ENCODE results near the gene TTC22. TPM values are rescaled to one million over a fixed set of nuclear protein-coding genes. Genes with fewer than 3 reads are reported as not detected.
A peak's percentile ranks its signal among the peaks of the same experiment; 100 is the strongest.

The TTC22 gene
- total RNA-seq, 1 donor from 2014 or later = not detected

DNA sequence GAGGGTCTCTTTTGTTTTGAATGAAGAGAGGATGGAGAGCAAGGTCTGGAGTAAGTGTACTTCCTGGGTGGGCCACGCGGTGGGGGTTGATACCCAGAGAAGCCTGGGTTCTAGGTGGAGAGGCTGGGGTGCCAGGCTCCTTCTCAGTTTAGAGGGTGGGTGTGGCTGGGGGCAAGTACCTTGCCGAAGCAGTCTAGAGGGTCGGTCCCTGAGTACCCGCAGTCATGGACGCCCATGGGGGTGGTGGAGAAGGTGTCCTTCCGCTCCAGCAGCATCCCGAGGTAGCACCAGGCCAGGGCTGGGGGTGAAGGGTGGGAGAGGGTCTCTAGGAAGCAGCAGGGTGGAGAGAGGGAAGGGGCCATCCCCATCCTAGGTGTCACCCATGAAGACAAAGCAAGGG lies 14.3 kb downstream of the TTC22 start:
- H3K4me3 ChIP-seq = no peak overlapping the region
- H3K27me3 Mint-ChIP-seq (ENCODE audit: insufficient read depth, low read depth) = peaks cover 28% of the 10 kb centered on the region
- no peaks in the 10 kb centered on the region for H3K9me3 ChIP-seq (ENCODE audit: low read depth)
- peaks cover 15% of the 10 kb centered on the region for H3K4me1 Mint-ChIP-seq
- no peaks in the 10 kb centered on the region for H3K36me3 Mint-ChIP-seq
- no peak for DNase-seq (ENCODE audit: low spot score)
- peaks cover 16% of the 10 kb centered on the region for H3K27me3 ChIP-seq
- H3K79me2 ChIP-seq (ENCODE audit: low read depth) = no peaks in the 10 kb centered on the region
- H3K4me1 ChIP-seq = no peaks in the 10 kb centered on the region
- H3K4me3 Mint-ChIP-seq = peak overlapping the region; percentile 9
- H3K9ac ChIP-seq = no peak overlapping the region
- TF ChIP-seq, protein P1, sequence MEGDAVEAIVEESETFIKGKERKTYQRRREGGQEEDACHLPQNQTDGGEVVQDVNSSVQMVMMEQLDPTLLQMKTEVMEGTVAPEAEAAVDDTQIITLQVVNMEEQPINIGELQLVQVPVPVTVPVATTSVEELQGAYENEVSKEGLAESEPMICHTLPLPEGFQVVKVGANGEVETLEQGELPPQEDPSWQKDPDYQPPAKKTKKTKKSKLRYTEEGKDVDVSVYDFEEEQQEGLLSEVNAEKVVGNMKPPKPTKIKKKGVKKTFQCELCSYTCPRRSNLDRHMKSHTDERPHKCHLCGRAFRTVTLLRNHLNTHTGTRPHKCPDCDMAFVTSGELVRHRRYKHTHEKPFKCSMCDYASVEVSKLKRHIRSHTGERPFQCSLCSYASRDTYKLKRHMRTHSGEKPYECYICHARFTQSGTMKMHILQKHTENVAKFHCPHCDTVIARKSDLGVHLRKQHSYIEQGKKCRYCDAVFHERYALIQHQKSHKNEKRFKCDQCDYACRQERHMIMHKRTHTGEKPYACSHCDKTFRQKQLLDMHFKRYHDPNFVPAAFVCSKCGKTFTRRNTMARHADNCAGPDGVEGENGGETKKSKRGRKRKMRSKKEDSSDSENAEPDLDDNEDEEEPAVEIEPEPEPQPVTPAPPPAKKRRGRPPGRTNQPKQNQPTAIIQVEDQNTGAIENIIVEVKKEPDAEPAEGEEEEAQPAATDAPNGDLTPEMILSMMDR (IDR thresholded peaks at IDR 0.05) = no peak
- TF ChIP-seq EZH2phosphoT487 (IDR thresholded peaks at IDR 0.05) (no peak), EZH2 (IDR thresholded peaks at IDR 0.05) (no peak)
- no peaks in the 10 kb centered on the region for H3K9me3 Mint-ChIP-seq
- H3K36me3 ChIP-seq = no peaks in the 10 kb centered on the region
- no peak overlapping the region for H3K27ac Mint-ChIP-seq
- no peak overlapping the region for H3K27ac ChIP-seq
- no peak overlapping the region for H2AFZ ChIP-seq (replicated peaks)
- H4K20me1 ChIP-seq (ENCODE audit: low read depth) = no peaks in the 10 kb centered on the region
- H3F3A ChIP-seq (ENCODE audit: low read depth) = no peaks in the 10 kb centered on the region
- H3K4me2 ChIP-seq = no peak overlapping the region

DNA sequence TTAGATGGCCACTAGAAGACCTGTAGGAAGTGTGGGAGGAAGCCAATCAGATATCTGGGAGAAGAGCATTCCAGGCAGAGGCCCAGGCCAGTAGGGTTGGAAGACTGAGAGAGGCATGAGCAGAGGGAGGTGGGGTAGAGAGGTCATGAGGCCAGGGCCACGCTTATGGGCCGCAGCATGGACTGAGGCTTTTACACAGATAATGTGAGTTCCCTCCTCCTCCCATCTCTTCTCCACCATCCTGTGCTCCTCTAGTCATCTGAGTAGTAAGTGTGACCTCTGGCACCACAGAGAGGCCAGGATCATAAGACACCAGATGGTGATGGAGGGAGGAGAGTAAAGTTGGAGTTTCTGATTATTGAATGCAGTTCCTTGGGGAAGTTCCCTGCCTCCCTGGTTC lies 17.1 kb downstream of the TTC22 start:
- Histone ChIP-seq H3F3A (ENCODE audit: low read depth) (no peaks in the 10 kb centered on the region), H4K20me1 (ENCODE audit: low read depth) (no peaks in the 10 kb centered on the region), H3K27ac (no peak overlapping the region), H3K4me3 (no peak overlapping the region), H3K4me1 (no peaks in the 10 kb centered on the region), H2AFZ (replicated peaks) (no peak overlapping the region), H3K79me2 (ENCODE audit: low read depth) (no peaks in the 10 kb centered on the region), H3K9ac (no peak overlapping the region), H3K27me3 (peaks cover 34% of the 10 kb centered on the region), H3K4me2 (no peak overlapping the region), H3K36me3 (no peaks in the 10 kb centered on the region), H3K9me3 (ENCODE audit: low read depth) (no peaks in the 10 kb centered on the region)
- H3K4me1 Mint-ChIP-seq = peaks cover 10% of the 10 kb centered on the region
- no peak overlapping the region for H3K4me3 Mint-ChIP-seq
- H3K27ac Mint-ChIP-seq = no peak overlapping the region
- H3K9me3 Mint-ChIP-seq = no peaks in the 10 kb centered on the region
- H3K36me3 Mint-ChIP-seq = no peaks in the 10 kb centered on the region
- TF ChIP-seq, protein P1 (IDR thresholded peaks at IDR 0.05) = no peak
- no peak for DNase-seq (ENCODE audit: low spot score)
- peaks cover 21% of the 10 kb centered on the region for H3K27me3 Mint-ChIP-seq (ENCODE audit: insufficient read depth, low read depth)

DNA sequence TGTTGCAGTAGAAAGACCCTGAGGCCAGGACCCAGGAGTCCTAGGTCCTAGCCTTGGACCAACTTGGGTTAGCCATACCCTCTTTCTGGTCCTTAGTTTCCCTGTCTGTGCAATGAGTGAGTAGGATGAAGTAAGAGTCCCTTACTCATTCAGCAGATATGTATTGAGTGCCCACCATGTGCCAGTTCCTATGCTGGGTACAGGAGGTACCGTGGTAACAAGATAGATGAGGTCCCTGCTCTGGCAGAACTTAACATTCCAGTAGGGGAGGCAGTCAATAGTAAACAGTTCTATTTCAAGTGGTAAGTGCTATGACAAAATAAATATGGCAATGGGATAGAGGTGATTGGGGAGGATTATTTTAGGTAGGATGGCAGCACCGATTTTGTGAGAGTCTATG lies 18.5 kb downstream of the TTC22 start:
- Histone ChIP-seq H3K4me3 (no peak overlapping the region), H3K27ac (no peak overlapping the region), H4K20me1 (ENCODE audit: low read depth) (no peaks in the 10 kb centered on the region), H3K9ac (no peak overlapping the region), H3F3A (ENCODE audit: low read depth) (no peaks in the 10 kb centered on the region), H3K79me2 (ENCODE audit: low read depth) (no peaks in the 10 kb centered on the region), H3K4me1 (no peaks in the 10 kb centered on the region), H3K9me3 (ENCODE audit: low read depth) (no peaks in the 10 kb centered on the region), H3K4me2 (no peak overlapping the region), H2AFZ (replicated peaks) (no peak overlapping the region), H3K36me3 (no peaks in the 10 kb centered on the region), H3K27me3 (peaks cover 34% of the 10 kb centered on the region)
- H3K4me1 Mint-ChIP-seq = no peaks in the 10 kb centered on the region
- H3K4me3 Mint-ChIP-seq = no peak overlapping the region
- H3K36me3 Mint-ChIP-seq = no peaks in the 10 kb centered on the region
- TF ChIP-seq EZH2 (IDR thresholded peaks at IDR 0.05) (no peak), EZH2phosphoT487 (IDR thresholded peaks at IDR 0.05) (no peak)
- TF ChIP-seq, protein P1 (IDR thresholded peaks at IDR 0.05) = no peak
- H3K27me3 Mint-ChIP-seq (ENCODE audit: insufficient read depth, low read depth) = peaks cover 16% of the 10 kb centered on the region
- H3K9me3 Mint-ChIP-seq = no peaks in the 10 kb centered on the region
- H3K27ac Mint-ChIP-seq = no peak overlapping the region
- DNase-seq (ENCODE audit: low spot score) = no peak

DNA sequence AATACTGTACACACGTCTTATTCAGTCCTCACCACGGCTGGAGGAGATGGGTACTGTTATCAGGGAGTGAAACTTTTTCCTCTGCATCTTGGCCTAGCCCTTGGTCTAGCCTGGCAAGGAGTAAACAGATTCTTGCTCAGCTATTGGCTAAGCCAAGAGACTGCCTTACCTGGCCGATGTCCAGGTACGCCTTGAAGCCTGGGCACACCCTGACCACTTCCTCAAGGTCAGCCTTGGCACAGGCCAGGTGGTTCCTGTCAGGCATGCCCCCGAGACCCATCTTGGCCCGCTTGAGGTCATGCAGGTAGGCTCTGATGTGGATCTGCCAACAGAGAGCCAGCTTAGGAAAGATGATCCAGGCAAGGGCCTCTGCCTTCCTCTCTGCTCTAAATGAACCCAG lies 19.0 kb downstream of the TTC22 start:
- H3K4me3 ChIP-seq = no peak overlapping the region
- no peak for TF ChIP-seq EZH2 (IDR thresholded peaks at IDR 0.05)
- TF ChIP-seq, protein P1 (IDR thresholded peaks at IDR 0.05) = no peak
- TF ChIP-seq EZH2phosphoT487 (IDR thresholded peaks at IDR 0.05) = no peak
- no peaks in the 10 kb centered on the region for H3K4me1 Mint-ChIP-seq
- H3K36me3 Mint-ChIP-seq = no peaks in the 10 kb centered on the region
- H4K20me1 ChIP-seq (ENCODE audit: low read depth) = no peaks in the 10 kb centered on the region
- H3K9me3 ChIP-seq (ENCODE audit: low read depth) = no peaks in the 10 kb centered on the region
- H3F3A ChIP-seq (ENCODE audit: low read depth) = no peaks in the 10 kb centered on the region
- no peak overlapping the region for H3K4me2 ChIP-seq
- no peak overlapping the region for H2AFZ ChIP-seq (replicated peaks)
- no peak overlapping the region for H3K9ac ChIP-seq
- no peak overlapping the region for H3K4me3 Mint-ChIP-seq
- peaks cover 34% of the 10 kb centered on the region for H3K27me3 ChIP-seq
- no peaks in the 10 kb centered on the region for H3K9me3 Mint-ChIP-seq
- H3K4me1 ChIP-seq = no peaks in the 10 kb centered on the region
- H3K79me2 ChIP-seq (ENCODE audit: low read depth) = no peaks in the 10 kb centered on the region
- H3K27me3 Mint-ChIP-seq (ENCODE audit: insufficient read depth, low read depth) = peaks cover 14% of the 10 kb centered on the region
- DNase-seq (ENCODE audit: low spot score) = no peak
- no peak overlapping the region for H3K27ac ChIP-seq
- H3K27ac Mint-ChIP-seq = no peak overlapping the region
- H3K36me3 ChIP-seq = no peaks in the 10 kb centered on the region

Data from neural progenitor cell (in vitro differentiated cells).